ENCODE data around the gene NPAS3. TPM values are rescaled to one million over a fixed set of nuclear protein-coding genes. Genes with fewer than 3 reads are reported as not detected.

The NPAS3 gene
- total RNA-seq, 1 experiment from 2014 or later, result 15.6 TPM

- Histone ChIP-seq H3K4me3 (ENCODE audit: low read depth, low read length, poor library complexity, severe bottlenecking) (no peak overlapping the region), H3K36me3 (ENCODE audit: insufficient read depth, low read length, poor library complexity, severe bottlenecking) (no peaks in the 10 kb centered on the region), H3K27ac (ENCODE audit: low read depth, low read length, poor library complexity, severe bottlenecking) (no peak overlapping the region), H3K9me3 (ENCODE audit: low read depth, low read length, poor library complexity, severe bottlenecking) (no peaks in the 10 kb centered on the region), H3K4me1 (ENCODE audit: insufficient read depth, low read length, poor library complexity, severe bottlenecking) (no peaks in the 10 kb centered on the region), H3K27me3 (replicated peaks; ENCODE audit: insufficient read depth, low read depth, low read length, poor library complexity) (no peaks in the 10 kb centered on the region)
- CTCF ChIA-PET, result no interaction called here
- TF ChIP-seq EZH2 (IDR thresholded peaks at IDR 0.05; ENCODE audit: borderline replicate concordance, low read depth, low read length, poor library complexity, severe bottlenecking), result no peak
- no peak for TF ChIP-seq CTCF (conservative IDR thresholded peaks at IDR 0.05; ENCODE audit: low read depth, low read length)
- no peak for DNase-seq (ENCODE audit: low spot score)
- BruUV-seq (replicated peaks), result no TSS peak
- POLR2A ChIA-PET (ENCODE audit: low non-redundant PET), result no interaction called here
- intact Hi-C loops (cut with micrococcal nuclease; ENCODE audit: unreplicated experiment), result no loop called here
These were observed 791.5 kb downstream of the NPAS3 start for GRCh38 chr14:33730156-33730555.

GRCh38 chr14:33732175-33732574 lies 793.5 kb downstream of the NPAS3 start:
- BruUV-seq (replicated peaks), result no TSS peak
- intact Hi-C loops (cut with micrococcal nuclease; ENCODE audit: unreplicated experiment), result no loop called here
- DNase-seq (ENCODE audit: low spot score), result no peak
- TF ChIP-seq CTCF (conservative IDR thresholded peaks at IDR 0.05; ENCODE audit: low read depth, low read length) (no peak), EZH2 (IDR thresholded peaks at IDR 0.05; ENCODE audit: borderline replicate concordance, low read depth, low read length, poor library complexity, severe bottlenecking) (no peak)
- Histone ChIP-seq H3K27ac (ENCODE audit: low read depth, low read length, poor library complexity, severe bottlenecking) (no peak overlapping the region), H3K27me3 (replicated peaks; ENCODE audit: insufficient read depth, low read depth, low read length, poor library complexity) (no peaks in the 10 kb centered on the region), H3K36me3 (ENCODE audit: insufficient read depth, low read length, poor library complexity, severe bottlenecking) (no peaks in the 10 kb centered on the region), H3K4me1 (ENCODE audit: insufficient read depth, low read length, poor library complexity, severe bottlenecking) (no peaks in the 10 kb centered on the region), H3K4me3 (ENCODE audit: low read depth, low read length, poor library complexity, severe bottlenecking) (no peak overlapping the region), H3K9me3 (ENCODE audit: low read depth, low read length, poor library complexity, severe bottlenecking) (no peaks in the 10 kb centered on the region)
- ChIA-PET POLR2A (ENCODE audit: low non-redundant PET) (no interaction called here), CTCF (no interaction called here)

- H3K9me3 ChIP-seq (ENCODE audit: low read depth, low read length, poor library complexity, severe bottlenecking), result no peaks in the 10 kb centered on the region
- no TSS peak for BruUV-seq (replicated peaks)
- H3K27ac ChIP-seq (ENCODE audit: low read depth, low read length, poor library complexity, severe bottlenecking), result no peak overlapping the region
- no peak overlapping the region for H3K4me3 ChIP-seq (ENCODE audit: low read depth, low read length, poor library complexity, severe bottlenecking)
- CTCF ChIA-PET, result no interaction called here
- no peaks in the 10 kb centered on the region for H3K27me3 ChIP-seq (replicated peaks; ENCODE audit: insufficient read depth, low read depth, low read length, poor library complexity)
- DNase-seq (ENCODE audit: low spot score), result no peak
- intact Hi-C loops (cut with micrococcal nuclease; ENCODE audit: unreplicated experiment), result no loop called here
- H3K4me1 ChIP-seq (ENCODE audit: insufficient read depth, low read length, poor library complexity, severe bottlenecking), result no peaks in the 10 kb centered on the region
- no peak for TF ChIP-seq CTCF (conservative IDR thresholded peaks at IDR 0.05; ENCODE audit: low read depth, low read length)
- TF ChIP-seq EZH2 (IDR thresholded peaks at IDR 0.05; ENCODE audit: borderline replicate concordance, low read depth, low read length, poor library complexity, severe bottlenecking), result no peak
- POLR2A ChIA-PET (ENCODE audit: low non-redundant PET), result no interaction called here
- H3K36me3 ChIP-seq (ENCODE audit: insufficient read depth, low read length, poor library complexity, severe bottlenecking), result no peaks in the 10 kb centered on the region
These were observed 794.6 kb downstream of the NPAS3 start for GRCh38 chr14:33733310-33733709.
